GM13976 (cell line): ENCODE measurements around the gene ANP32A.
"Not testable (repeated sequence)": the region's sequence is repeated elsewhere in the genome, so short reads cannot be mapped to it uniquely, and the experiment has no call there.

Experiments used
- DNase-seq: peaks from one replicate; pipeline ENCODE4 v3.0.0; 2012; ENCODE audit warnings: low spot score
- in situ Hi-C: fragments of 300-500 bp; cut with MboI; formaldehyde crosslinking; loops from one replicate; pipeline ENCODE4 v1.12.0; 2022; ENCODE audit warnings: low sequenced_read_pairs, mixed read lengths, inconsistent platforms; ENCODE audit not compliant: unreplicated experiment
- TF ChIP-seq, protein P1 (sequence below): IDR thresholded peaks from 2 replicates; pipeline ENCODE4 v1.5.1; 2012; ENCODE audit warnings: borderline replicate concordance, mild to moderate bottlenecking; ENCODE audit not compliant: insufficient read depth; ENCODE audit errors: extremely low read depth, missing control alignments, control extremely low read depth

Gene ANP32A

DNA sequence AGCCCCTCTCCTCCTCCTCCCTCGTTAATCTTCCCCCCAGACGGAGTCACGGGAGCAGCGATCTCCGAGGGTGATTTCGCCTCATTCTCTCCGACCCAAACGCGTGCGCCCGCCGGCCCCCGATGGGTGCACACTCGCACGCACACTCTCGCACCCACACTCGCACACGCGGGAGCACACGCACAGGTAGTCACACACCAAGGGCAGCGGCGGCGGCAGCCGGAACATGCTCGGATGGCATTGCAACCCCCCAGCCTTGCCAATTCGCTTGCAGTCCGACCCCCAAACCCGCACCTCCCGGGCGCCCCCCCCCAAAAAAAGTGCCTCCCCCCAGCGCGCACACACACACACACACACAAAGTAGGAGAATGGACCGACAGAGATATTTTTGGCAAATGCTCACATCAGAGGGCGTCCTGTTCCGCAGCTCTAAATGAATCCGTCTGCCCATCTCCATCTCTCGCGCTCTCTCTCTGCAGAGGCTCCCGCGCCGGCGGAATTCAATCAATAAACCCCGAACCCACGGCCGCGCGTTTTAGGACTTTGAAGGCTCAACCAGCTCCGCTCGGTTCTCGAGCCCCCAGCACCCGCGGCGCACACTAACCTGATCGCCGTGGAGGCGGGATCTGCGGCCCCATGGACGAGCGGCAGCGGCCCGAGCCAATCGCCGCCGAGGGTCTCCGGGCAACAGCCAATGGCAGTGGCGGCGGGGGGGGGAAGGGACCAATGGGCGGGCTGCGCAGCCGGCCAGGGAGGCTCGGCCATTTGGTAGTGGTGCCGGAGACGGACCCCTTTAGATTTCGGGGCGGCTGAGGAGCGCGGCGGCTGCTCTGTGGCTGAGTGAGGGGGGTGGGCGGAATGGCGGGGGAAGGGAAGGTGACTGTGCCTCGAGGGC is at the start of gene ANP32A:
Gene ANP32A (minus strand): TSS at position 601 of the 895 bp plus-strand sequence. CDS start 144 bp downstream, at position 457.
- in situ Hi-C loops, result no loop called here
- TF ChIP-seq, protein P1, sequence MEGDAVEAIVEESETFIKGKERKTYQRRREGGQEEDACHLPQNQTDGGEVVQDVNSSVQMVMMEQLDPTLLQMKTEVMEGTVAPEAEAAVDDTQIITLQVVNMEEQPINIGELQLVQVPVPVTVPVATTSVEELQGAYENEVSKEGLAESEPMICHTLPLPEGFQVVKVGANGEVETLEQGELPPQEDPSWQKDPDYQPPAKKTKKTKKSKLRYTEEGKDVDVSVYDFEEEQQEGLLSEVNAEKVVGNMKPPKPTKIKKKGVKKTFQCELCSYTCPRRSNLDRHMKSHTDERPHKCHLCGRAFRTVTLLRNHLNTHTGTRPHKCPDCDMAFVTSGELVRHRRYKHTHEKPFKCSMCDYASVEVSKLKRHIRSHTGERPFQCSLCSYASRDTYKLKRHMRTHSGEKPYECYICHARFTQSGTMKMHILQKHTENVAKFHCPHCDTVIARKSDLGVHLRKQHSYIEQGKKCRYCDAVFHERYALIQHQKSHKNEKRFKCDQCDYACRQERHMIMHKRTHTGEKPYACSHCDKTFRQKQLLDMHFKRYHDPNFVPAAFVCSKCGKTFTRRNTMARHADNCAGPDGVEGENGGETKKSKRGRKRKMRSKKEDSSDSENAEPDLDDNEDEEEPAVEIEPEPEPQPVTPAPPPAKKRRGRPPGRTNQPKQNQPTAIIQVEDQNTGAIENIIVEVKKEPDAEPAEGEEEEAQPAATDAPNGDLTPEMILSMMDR, result no peak
- peak; percentile 99 for DNase-seq

DNA sequence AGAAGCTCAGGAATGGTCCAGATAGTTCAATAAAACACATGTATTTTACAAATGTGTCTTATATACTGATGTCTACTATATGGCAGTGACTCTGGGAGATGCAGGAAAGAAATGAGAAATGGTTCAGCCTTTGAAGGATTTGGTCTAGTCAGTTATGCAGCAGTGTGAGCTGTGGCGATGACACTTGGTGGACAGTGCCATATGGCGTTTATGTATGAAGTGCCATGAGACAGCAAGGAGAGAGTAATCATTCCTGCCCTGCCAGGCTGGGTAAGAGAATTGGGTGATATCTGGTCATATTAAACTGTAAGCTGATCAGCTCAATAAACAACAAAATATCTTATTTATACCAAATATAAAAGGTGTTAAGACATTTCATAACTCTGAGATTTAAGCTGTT is 47.6 kb upstream of the ANP32A start:
- in situ Hi-C loops, result no loop called here

DNA sequence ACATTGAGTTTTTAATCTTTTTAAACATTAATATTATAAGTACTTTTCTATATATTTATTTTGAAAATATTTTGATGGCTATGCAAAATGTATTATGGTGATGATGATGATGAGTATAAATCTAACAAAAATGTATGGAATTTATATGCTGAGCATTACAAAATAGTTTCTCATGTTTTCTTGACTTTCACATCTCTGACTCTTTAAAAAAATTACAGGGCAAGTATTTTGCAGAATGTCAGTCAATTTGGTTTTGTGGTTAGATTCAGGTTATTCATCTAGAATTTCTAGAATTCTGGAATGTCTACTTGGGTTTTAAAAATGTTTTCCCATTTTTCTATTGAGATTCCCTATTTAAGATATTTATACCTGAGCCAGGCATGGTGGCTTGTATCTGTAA is 41.7 kb upstream of the ANP32A start:
- in situ Hi-C loops, result no loop called here
- TF ChIP-seq, protein P1, result no peak
- no peak for DNase-seq

More for the DNA sequence above, 47.6 kb upstream of the ANP32A start:
- TF ChIP-seq, protein P1, result no peak
- no peak for DNase-seq

DNA sequence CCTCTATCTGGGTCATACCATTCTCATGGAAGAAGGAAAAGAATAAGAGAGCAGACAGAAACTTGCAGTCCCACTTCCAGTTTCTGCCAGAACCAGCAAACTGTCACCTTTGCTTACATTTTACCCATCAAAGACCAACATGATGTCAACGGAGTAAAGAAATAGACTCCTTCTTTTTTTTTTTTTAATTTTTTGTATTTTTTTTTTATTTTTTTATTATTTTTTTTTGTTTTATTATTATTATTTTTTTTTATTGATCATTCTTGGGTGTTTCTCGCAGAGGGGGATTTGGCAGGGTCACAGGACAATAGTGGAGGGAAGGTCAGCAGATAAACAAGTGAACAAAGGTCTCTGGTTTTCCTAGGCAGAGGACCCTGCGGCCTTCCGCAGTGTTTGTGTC is 38.0 kb upstream of the ANP32A start:
- DNase-seq, in situ Hi-C loops: not testable (repeated sequence)

DNA sequence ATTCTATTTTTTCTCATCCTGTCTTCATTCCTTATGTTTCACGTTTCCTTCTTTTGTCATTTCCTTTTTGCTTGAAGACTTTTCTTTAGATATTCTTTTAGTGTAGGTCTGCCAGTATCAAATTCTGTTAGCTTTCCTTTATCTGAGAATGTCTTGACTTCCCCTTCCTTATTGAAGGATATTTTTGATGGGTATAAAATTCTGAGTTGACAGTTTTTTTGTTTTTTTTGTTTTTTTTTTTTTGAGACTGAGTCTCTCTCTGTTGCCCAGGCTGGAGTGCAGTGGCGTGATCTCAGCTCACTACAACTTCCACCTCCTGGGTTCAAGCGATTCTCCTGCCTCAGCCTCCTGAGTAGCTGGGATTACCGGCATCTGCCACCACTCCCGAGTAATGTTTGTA is 36.7 kb upstream of the ANP32A start:
- in situ Hi-C loops, DNase-seq: not testable (repeated sequence)

DNA sequence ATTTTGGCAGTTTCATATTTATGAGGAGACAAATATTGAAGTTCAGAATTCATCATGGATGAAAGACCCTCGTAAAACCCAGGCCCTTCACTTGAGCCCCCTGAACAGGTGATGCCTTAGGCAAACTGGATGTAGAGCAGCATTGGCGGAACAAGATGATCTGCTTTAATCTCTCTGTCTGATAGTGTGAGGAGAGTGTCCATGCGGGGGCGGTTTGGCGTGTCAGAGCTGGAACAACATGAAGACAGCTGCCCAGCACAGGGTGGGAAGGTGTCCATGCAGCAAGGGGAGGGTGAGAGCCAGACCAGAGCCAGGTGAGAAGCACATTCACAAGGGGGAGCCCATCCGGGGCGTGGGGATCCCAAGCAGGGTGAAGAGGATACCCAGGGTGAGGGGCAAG is 31.8 kb upstream of the ANP32A start:
- in situ Hi-C loops, result no loop called here
- TF ChIP-seq, protein P1, result peak; percentile 3
- no peak for DNase-seq

DNA sequence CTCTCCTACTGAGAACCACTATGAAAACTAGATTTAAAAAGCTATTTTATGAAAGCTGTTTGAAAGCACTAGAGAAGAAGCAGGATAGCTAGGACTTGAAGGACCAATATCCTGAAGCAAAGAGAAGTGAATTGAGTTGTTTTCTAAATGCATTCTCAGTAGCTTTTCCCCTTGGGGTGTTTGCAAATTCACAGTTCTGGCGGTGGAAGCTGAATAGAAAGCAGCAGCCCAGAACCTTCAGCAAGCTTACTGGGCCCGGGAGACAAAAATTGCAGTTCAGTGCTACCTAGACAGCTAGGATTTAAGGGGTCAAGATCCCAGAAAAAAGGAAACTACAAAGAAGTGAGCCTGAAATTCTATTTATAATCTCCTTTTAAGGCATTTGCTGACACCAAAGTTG is 31.3 kb upstream of the ANP32A start:
- in situ Hi-C loops, result no loop called here
- TF ChIP-seq, protein P1, result no peak
- no peak for DNase-seq
